Measurements from ENCODE around the gene FOXA3.

FOXA3 gene

DNA sequence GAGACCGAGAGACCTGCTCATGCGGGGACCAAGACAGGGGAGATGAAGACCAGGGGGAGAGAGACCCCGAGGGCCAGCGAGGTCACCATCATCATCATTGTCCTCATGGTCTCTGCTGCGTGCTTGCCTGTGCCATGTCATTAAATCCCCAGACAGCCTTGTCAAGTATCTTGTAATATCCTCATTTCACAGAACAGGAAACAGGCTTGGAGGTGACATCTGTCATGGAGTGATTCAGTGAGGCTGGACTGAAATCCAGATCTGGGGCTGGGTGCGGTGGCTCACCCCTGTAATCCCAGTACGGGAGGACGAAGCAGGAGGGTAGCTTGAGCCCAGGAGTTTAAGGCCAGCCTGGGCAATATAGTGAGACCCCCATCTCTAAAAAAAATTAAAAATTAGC lies 56.3 kb downstream of the FOXA3 start:
- Histone ChIP-seq H3K27ac (ENCODE audit: extremely low read depth, low read depth, low read length) (no peak overlapping the region), H3K4me3 (ENCODE audit: low read depth, low read length) (no peak overlapping the region), H3K36me3 (ENCODE audit: control insufficient read depth in 2 of 2, insufficient read depth in 1 of 2, low read length in 2 of 2) (no peaks in the 10 kb centered on the region), H3K4me1 (ENCODE audit: control insufficient read depth, insufficient read depth, low read length) (no peaks in the 10 kb centered on the region), H3K9me3 (ENCODE audit: control insufficient read depth, insufficient read depth, low read depth, low read length) (no peaks in the 10 kb centered on the region)
- TF ChIP-seq, protein P1, sequence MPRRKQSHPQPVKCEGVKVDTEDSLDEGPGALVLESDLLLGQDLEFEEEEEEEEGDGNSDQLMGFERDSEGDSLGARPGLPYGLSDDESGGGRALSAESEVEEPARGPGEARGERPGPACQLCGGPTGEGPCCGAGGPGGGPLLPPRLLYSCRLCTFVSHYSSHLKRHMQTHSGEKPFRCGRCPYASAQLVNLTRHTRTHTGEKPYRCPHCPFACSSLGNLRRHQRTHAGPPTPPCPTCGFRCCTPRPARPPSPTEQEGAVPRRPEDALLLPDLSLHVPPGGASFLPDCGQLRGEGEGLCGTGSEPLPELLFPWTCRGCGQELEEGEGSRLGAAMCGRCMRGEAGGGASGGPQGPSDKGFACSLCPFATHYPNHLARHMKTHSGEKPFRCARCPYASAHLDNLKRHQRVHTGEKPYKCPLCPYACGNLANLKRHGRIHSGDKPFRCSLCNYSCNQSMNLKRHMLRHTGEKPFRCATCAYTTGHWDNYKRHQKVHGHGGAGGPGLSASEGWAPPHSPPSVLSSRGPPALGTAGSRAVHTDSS (tag by site-specific recombination; IDR thresholded peaks at IDR 0.05) = 0 out of 2 replicates have a peak, but pooled peaks have one; percentile 9
- no peak for TF ChIP-seq MYNN (tag by site-specific recombination; IDR thresholded peaks at IDR 0.05; ENCODE audit: borderline replicate concordance)
- CTCF ChIA-PET = interaction anchor here (0.6 to 1.0 kb wide), 2 partner anchors 37 to 622 kb away, joined by 3 to 6 read pairs; no protein-coding TSS in a partner anchor
- POLR2A ChIA-PET = interaction anchor here (1.5 kb wide), 1 partner anchor 17 kb away, joined by 6 read pairs; the partner anchor contains the start of gene MYPOP

DNA sequence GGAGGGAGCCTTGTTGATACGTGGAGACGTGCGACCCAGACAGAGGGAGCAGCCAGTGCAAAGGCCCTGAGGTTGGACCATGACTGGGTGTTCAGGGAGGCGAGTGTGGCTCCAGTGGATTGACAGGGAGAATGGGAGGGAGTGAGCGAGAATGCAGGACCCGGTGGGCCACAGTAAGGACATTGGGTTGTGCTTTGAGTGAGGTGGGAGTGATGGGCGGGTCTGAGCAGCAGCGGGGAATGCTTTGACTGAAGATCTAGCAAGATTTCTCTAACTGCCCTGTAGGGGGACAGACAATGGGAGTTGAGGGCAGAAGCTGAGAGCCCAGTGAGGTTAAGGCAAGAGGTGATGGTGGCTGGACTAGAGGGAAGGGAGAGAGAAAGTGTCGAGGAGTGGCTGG lies 58.2 kb downstream of the FOXA3 start:
- TF ChIP-seq ZNF623 (tag by site-specific recombination; IDR thresholded peaks at IDR 0.05) = peak; percentile 97
- TF ChIP-seq ZNF555 (tag by site-specific recombination; conservative IDR thresholded peaks at IDR 0.05) = no peak
- TF ChIP-seq PRDM1 (tag by site-specific recombination; IDR thresholded peaks at IDR 0.05) = 0 out of 2 replicates have a peak, but pooled peaks have one; percentile 4
- Histone ChIP-seq H3K9me3 (ENCODE audit: control insufficient read depth, insufficient read depth, low read depth, low read length) (no peaks in the 10 kb centered on the region), H3K27ac (ENCODE audit: extremely low read depth, low read depth, low read length) (no peak overlapping the region), H3K36me3 (ENCODE audit: control insufficient read depth in 2 of 2, insufficient read depth in 1 of 2, low read length in 2 of 2) (no peaks in the 10 kb centered on the region), H3K4me3 (ENCODE audit: low read depth, low read length) (no peak overlapping the region), H3K4me1 (ENCODE audit: control insufficient read depth, insufficient read depth, low read length) (no peaks in the 10 kb centered on the region)
- CTCF ChIA-PET = no interaction called here
- POLR2A ChIA-PET = no interaction called here

All from HEK293 (cell line).